HUDEP-2 (cell line): Measurements from ENCODE around the gene TIMM8A.
A peak's percentile ranks its signal among the peaks of the same experiment; 100 is the strongest.

Experiments
- DNase-seq, 76 experiments: peaks; one replicate each; lab custom pipeline; 2025; ENCODE audit not compliant: unreplicated experiment in 76 of 76; lab: John Stamatoyannopoulos, UW

TIMM8A gene, protein sequence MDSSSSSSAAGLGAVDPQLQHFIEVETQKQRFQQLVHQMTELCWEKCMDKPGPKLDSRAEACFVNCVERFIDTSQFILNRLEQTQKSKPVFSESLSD

DNA sequence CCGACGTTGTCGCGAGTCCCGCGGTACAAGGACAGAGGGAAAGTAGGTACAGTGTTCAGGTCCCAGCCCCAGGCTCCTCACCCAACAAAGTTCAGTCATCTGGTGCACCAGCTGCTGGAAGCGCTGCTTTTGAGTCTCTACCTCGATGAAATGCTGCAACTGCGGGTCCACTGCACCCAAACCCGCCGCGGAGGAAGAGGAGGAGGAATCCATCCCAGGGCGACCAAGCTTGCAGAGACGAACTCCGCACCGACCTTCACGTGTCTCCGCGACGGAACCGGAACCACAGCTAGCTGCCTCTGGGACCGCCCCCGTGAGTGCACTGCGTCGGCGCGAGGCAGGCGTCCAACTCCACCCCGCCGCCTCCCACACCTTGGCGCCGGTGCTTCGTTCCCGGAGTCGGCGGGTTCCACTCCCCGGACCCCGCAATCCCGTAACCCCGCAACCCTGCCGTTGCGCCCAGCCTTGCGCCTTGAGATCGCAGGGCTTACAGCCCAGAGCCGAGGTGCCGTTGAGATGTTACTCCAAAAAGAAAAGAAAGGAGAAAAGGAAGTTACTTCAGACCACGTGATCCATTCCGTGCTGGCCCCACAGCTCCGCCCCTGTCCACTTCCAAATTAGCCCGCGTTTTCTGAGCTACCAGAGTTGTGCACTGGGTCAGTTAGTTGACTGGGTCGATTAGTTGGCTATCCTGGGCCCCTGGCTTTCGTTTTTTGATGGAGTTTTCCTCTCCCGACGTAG, at the start of gene TIMM8A:
Gene TIMM8A (minus strand): TSS at position 291 of the 741 bp plus-strand sequence. CDS start 78 bp downstream, at position 213.
- DNase-seq = peak in 74 of 76 experiments; percentile 1 to 76 (median 53)

- peak in 1 of 76 experiments; percentile 0 for DNase-seq
Observed at GRCh38 chrX:101397779-101398178, 49.2 kb upstream of the TIMM8A start.

- peak in 3 of 76 experiments; percentile 3 to 9 (median 8) for DNase-seq
Observed at GRCh38 chrX:101395789-101396188, 47.2 kb upstream of the TIMM8A start.

DNA sequence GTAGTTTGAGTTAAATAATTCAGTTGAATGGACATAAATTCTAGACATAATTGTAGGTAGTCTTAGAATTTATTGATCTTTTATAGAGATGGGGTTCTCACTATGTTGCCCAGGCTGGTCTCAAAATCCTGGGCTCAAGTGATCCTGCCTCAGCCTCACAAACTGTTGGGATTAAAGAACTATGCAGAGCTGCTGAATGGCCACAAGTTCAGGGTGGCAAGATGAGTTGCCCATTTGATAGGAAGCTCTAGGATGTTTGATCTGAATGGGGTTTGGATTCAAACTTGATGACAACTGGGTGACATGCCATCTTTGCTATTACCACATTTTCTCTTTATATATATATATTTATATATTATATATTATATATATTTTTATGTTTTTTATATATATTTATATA, 45.8 kb upstream of the TIMM8A start:
- no peak for DNase-seq

DNA sequence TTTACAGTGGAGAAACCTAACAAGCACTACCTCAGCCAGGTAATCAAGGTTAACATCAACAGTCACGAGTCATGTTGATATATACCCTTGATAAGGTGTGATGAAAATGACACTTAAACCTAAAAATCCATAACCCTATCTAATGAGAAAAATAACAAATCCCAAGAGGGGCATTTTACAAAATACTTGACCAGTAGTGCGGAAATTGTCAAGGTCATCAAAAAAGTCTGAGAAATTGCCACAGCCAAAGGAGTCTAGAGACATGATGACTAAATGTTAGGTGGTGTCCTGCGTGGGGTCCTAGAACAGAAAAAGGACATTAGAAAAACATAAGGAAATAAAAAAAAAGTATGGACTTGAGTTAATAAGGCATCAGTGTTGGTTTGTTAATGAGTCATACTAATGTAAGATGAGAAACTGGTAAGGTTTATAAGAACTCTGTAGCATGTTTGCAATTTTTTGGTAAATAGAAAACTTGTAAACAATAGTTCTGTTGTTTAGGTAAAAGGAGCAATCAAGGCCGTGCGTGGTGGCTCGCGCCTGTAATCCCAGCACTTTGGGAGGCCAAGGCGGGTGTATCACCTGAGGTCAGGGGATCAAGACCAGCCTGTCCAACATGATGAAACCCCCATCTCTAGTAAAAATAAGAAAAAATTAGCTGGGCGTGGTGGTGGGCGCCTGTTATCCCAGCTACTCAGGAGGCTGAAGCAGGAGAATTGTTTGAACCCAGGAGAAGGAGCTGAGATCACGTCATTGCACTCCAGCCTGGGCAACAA, 45.2 kb upstream of the TIMM8A start:
- DNase-seq = no peak

- no peak for DNase-seq
Observed at GRCh38 chrX:101391831-101392230, 43.3 kb upstream of the TIMM8A start.

DNA sequence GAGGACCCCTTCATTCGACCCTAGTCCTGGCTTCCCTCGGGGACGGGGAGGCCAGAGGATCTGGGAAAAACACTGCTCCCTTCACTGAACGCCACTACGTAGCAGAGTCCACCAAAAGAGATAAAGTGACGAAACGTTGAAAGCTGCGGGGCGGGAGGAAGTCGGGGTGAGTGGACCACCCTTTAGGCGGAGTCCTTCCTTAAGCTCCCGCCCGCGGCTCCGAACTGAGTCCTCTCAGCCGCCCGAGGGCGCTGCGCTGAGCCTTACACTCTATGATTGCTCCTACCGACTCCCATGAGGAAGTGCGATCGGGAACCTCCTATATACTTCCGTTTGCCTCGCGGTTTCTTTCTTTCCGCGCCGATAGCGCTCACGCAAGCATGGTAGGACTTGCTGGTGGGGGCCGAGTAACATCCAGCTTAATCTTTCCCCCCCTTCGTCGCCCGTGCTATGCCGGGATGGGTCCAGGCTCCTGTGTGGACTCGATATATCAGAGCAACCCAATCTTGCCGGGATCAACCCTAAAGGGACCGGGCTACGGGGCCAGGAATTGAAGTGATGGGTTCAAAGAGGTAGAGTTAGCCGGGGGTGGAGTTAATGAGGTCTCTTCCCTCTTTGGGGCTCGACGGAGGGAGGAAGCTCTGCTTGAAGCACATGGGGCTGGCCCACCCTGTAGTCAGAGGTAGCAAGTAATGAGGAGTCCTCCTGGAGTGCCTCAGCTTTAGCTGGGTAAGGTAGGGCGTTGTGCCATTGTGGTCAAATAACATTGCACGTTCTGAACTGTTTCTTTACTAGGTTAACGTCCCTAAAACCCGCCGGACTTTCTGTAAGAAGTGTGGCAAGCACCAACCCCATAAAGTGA, 42.4 kb upstream of the TIMM8A start, which contains the start of gene RPL36A:
Gene RPL36A (plus strand): TSS at position 348 of the 862 bp plus-strand sequence. CDS start 33 bp downstream, at position 381.
- DNase-seq = peak; percentile 2 to 93 (median 77)

DNA sequence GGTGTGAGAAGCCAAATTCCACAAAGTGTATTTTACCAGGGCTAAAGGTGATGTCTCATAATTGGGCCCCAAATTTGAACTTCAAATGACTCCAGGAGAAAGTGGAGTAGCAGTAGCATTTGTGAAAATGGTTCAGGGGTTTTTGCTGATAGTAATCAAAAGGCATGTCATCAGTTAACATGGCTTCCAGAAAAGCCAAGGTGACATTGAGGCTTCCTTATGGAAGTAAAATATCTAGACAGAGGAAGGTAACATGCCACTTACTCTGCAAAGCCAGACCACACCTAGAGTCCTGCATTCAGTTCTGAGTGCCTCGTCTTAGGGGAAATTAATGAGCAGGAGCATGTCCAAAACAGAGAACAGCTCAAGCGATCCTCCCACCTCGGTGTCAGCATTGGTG, 40.1 kb upstream of the TIMM8A start:
- no peak for DNase-seq

DNA sequence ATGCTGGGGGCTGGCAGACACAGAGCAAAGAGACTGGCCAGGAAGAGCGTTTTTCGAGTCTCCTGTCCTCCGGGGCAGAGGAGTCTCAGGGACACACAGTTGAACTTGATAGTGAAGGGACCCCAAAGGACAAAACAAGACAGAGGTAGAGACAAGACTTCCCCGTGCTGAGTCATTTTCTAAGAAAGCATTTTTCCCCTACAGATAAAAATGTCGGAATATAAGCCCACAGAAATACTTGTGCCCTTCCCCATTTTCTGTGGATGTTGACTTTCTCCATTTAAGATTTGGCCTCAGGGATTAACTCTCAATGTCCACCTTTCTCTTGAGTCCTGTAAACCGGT, 38.0 kb upstream of the TIMM8A start:
- peak in 1 of 76 experiments; percentile 23 for DNase-seq

DNA sequence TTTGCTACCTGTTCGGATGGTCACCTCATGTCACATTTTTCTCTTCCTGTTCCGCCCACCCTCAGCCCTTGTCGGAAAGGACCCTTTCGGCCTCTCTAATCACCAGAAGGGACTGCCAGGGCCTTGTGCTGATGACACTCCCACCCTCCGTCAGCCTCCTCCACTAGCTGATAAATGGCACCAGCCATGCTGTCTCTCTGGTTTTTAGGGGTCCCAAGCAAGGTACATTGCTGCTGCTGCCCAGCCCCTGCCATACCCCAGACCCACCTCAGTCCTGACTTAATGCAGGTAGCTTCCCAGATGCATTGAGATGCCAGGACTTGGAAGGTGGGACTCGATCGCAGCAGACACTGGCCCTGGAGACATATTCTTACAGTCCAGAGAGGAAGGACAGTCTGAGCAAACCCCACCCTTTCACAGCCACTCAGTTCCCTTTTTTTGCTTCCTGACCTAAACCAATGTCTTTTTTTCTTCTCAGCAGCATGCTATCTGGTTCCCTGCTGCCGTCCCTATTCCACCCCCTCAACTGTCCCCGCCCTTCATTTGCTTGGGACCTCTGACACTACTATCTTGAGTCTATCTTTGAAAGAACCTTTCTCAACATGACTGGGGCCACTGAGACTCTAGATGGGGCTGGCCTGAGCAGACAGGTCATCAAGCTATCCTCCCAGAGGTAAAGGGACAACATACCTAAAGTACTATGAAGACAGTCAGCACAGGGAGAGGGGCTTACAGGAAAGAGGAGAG, 37.4 kb upstream of the TIMM8A start, which contains the start of gene BTK:
Gene BTK (minus strand): TSS at position 397 of the 747 bp plus-strand sequence. CDS start 10,907 bp downstream, outside the sequence.
- DNase-seq = peak in 73 of 76 experiments; percentile 1 to 77 (median 47)

DNA sequence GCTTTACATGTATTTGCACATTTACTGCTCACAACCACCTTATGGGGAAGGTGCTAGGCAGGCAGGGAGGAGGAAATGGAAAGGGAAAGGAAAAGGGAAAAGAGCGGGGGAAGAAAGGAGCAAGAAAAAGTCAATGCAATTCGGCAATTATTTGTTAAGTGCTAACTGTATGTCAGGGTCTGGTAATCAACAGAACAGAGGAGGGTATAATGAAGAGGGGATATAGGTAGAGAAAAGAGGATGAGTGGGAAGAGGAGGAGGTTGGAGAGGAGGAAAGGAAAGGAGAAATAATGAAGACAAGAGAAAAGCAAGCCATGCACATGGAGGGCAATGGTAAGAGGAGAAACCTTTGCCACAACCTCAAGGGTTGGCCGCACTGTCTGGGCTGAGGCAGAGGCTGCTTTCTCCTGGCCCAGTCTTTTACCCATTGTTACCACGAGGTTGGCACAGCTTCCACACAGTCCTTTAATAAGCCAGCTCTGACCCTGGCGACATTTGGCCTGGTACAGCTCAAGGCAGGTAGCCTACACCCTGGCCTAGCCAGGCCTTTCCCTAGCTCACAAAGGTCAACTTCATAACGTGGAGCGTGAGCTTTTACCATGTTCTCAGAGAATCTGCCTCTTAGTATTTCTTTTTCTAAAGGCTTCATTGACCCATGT, 36.6 kb upstream of the TIMM8A start:
- DNase-seq = peak in 8 of 76 experiments; percentile 0 to 11 (median 2)

DNA sequence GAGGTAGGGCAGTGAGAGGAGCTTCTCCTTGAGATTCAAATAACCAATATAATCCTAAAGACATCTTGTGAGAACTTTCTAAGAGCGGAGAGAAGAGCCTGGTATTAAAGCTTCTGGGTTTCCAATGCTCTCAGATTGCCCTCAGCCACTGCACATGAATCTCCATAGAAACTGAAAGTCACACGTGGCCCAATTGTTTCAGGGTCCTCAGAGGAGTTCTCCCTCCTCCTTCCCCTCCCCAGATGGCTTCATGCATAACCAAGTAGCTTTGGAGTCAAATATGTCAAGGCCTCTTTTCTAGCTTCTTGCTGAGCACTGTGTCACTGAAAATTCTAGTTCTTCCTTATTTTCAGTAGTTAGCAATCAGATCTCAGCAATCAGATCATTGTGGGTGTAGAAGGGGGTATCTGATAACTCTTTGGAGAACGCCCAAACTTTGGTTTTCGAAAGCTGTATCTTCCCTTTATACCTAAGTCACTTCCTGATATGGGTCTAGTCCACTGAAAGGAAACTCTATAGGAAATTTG, 35.2 kb upstream of the TIMM8A start:
- DNase-seq = peak in 1 of 76 experiments; percentile 13

- no peak for DNase-seq
Observed at GRCh38 chrX:101377547-101377946, 29.0 kb upstream of the TIMM8A start.

GRCh38 chrX:101370888-101371504, 22.5 kb upstream of the TIMM8A start:
- no peak for DNase-seq

DNA sequence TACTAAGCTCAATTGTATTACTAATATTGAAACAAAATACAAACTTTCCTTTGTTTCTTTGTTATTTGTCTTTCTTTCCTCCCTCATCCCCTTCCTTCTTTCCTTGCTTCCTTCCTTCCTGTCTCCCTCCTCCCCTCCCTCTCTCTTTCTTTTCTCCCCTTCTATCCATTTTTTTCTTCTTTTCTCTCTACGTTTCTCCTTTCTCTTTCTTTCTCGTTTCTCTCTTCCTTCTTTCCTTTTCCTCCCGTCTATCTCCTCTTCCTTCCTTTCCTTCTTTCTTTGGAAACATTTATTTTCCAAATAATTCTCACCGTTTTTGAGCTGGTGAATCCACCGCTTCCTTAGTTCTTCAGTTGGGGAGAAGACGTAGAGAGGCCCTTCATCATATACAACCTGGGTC, 21.1 kb upstream of the TIMM8A start:
- DNase-seq = no peak

GRCh38 chrX:101368800-101369199, 20.3 kb upstream of the TIMM8A start:
- no peak for DNase-seq

GRCh38 chrX:101365301-101365795, 16.8 kb upstream of the TIMM8A start:
- DNase-seq = no peak

- DNase-seq = peak in 26 of 76 experiments; percentile 0 to 23 (median 2)
Observed at GRCh38 chrX:101362757-101363156, 14.2 kb upstream of the TIMM8A start.
